Measurements from ENCODE around the gene MICAL2. TPM values are rescaled to one million over a fixed set of nuclear protein-coding genes. Genes with fewer than 3 reads are reported as not detected.

MICAL2 gene
- total RNA-seq, 2 donors from 2014 or later = 194 TPM

GRCh38 chr11:12147827-12148226 lies 37.4 kb downstream of the MICAL2 start:
- Histone ChIP-seq H3K4me1 (peaks cover 14% of the 10 kb centered on the region), H3K4me3 (no peak overlapping the region), H3K36me3 (no peaks in the 10 kb centered on the region), H3K27me3 (no peaks in the 10 kb centered on the region), H3K9ac (ENCODE audit: low read depth in 2 of 2, low read length in 2 of 2) (no peak overlapping the region), H3K27ac (no peak overlapping the region), H3K9me3 (no peaks in the 10 kb centered on the region)
- DNase-seq = no peak
- intact Hi-C loops (cut with DNase I) = no loop called here
- no peak for TF ChIP-seq CTCF (IDR thresholded peaks at IDR 0.05)

DNA sequence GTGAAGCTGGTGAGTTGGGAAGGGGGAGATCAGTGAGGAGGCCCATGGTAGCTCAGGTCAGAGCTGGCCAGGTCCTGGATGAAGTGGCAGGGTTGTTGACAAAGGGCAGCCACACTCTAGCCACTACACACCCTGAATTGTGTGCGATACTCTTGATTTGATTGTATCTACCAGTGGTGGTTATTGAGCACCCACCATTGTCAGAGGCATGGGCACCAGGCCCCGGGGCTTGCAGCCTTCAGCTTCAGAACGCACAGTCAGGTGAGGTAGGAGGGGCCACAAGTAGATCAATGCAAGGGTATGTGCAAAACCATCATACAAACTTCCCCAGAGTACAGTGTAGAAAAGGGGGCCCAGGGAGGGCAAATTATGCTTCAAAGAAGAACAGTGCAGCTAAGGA lies 38.1 kb downstream of the MICAL2 start:
- no peaks in the 10 kb centered on the region for H3K27me3 ChIP-seq
- no peak overlapping the region for H3K27ac ChIP-seq
- no peak overlapping the region for H3K9ac ChIP-seq (ENCODE audit: low read depth in 2 of 2, low read length in 2 of 2)
- H3K4me3 ChIP-seq = no peak overlapping the region
- no peaks in the 10 kb centered on the region for H3K9me3 ChIP-seq
- H3K4me1 ChIP-seq = peaks cover 10% of the 10 kb centered on the region
- DNase-seq = no peak
- intact Hi-C loops (cut with DNase I) = no loop called here
- TF ChIP-seq CTCF (IDR thresholded peaks at IDR 0.05) = no peak
- no peaks in the 10 kb centered on the region for H3K36me3 ChIP-seq

DNA sequence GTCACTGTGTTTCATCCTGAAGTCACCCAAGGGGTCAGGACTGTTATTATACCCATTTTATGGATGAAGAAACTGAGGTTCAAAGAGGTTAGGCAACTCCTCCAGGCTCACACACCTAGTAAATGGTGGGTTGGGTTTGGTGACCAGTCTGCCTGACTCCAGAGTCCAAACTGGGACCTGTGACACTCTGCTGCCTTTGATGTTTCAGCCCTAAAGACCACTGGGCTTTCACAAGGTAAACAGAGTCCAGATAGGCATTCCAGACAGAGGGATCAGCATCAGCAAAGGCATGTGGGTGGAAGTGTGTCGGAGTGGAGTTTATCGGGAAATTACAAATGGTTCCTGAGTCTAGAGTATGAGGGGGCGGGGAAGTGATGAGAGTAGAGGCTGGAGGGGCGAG lies 38.5 kb downstream of the MICAL2 start:
- no peak overlapping the region for H3K4me3 ChIP-seq
- no peaks in the 10 kb centered on the region for H3K27me3 ChIP-seq
- intact Hi-C loops (cut with DNase I) = no loop called here
- no peaks in the 10 kb centered on the region for H3K36me3 ChIP-seq
- no peak for DNase-seq
- no peaks in the 10 kb centered on the region for H3K9me3 ChIP-seq
- H3K4me1 ChIP-seq = peaks cover 10% of the 10 kb centered on the region
- no peak overlapping the region for H3K9ac ChIP-seq (ENCODE audit: low read depth in 2 of 2, low read length in 2 of 2)
- no peak overlapping the region for H3K27ac ChIP-seq
- no peak for TF ChIP-seq CTCF (IDR thresholded peaks at IDR 0.05)

GRCh38 chr11:12149672-12150225 lies 39.4 kb downstream of the MICAL2 start:
- no peaks in the 10 kb centered on the region for H3K36me3 ChIP-seq
- H3K27ac ChIP-seq = no peak overlapping the region
- no peak for DNase-seq
- intact Hi-C loops (cut with DNase I) = no loop called here
- H3K4me3 ChIP-seq = no peak overlapping the region
- H3K27me3 ChIP-seq = no peaks in the 10 kb centered on the region
- H3K4me1 ChIP-seq = peaks cover 3% of the 10 kb centered on the region
- H3K9ac ChIP-seq (ENCODE audit: low read depth in 2 of 2, low read length in 2 of 2) = no peak overlapping the region
- TF ChIP-seq CTCF (IDR thresholded peaks at IDR 0.05) = no peak
- no peaks in the 10 kb centered on the region for H3K9me3 ChIP-seq

GRCh38 chr11:12150831-12151382 lies 40.5 kb downstream of the MICAL2 start:
- Histone ChIP-seq H3K9ac (ENCODE audit: low read depth in 2 of 2, low read length in 2 of 2) (no peak overlapping the region), H3K4me3 (no peak overlapping the region), H3K4me1 (no peaks in the 10 kb centered on the region), H3K27me3 (no peaks in the 10 kb centered on the region), H3K27ac (peak overlapping the region; percentile 25), H3K9me3 (no peaks in the 10 kb centered on the region), H3K36me3 (peaks cover 4% of the 10 kb centered on the region)
- DNase-seq = no peak
- no peak for TF ChIP-seq CTCF (IDR thresholded peaks at IDR 0.05)
- intact Hi-C loops (cut with DNase I) = no loop called here
